Neural cell (in vitro differentiated cells): ENCODE measurements around the gene KCNAB2. TPM values are rescaled to one million over a fixed set of nuclear protein-coding genes. Genes with fewer than 3 reads are reported as not detected.

Experiments used
- H2AFZ ChIP-seq: fragments of 200-600, 300-800 bp; sonication (generic), shearing (Covaris generic); 2 replicates; pipeline ENCODE4 v1.6.0; 2014; ENCODE audit warnings: low read depth, mild to moderate bottlenecking, antibody characterized with exemption, low read length, moderate library complexity
- H3F3A ChIP-seq: fragments of 200-600 bp; shearing (Covaris generic); 2 replicates; pipeline ENCODE4 v1.6.1; 2016; ENCODE audit warnings: mild to moderate bottlenecking, moderate library complexity, mixed read lengths, antibody characterized with exemption, low read length; ENCODE audit not compliant: insufficient read depth, poor library complexity, severe bottlenecking
- H3K27ac ChIP-seq: fragments of 200-600, 300-800 bp; sonication (generic), shearing (Covaris generic); 2 replicates; pipeline ENCODE4 v1.5.1; 2014; ENCODE audit warnings: mild to moderate bottlenecking, low read length, moderate library complexity
- H3K27me3 ChIP-seq: fragments of 300-800, 200-600 bp; sonication (generic), shearing (Covaris generic); 2 replicates; pipeline ENCODE4 v1.6.0; 2014; ENCODE audit warnings: mild to moderate bottlenecking, low read depth, low read length, moderate library complexity; ENCODE audit not compliant: insufficient read depth
- H3K36me3 ChIP-seq: fragments of 300-800, 200-600 bp; sonication (generic), shearing (Covaris generic); 2 replicates; pipeline ENCODE4 v1.5.1; 2014; ENCODE audit warnings: mild to moderate bottlenecking, antibody characterized with exemption, low read length, moderate library complexity; ENCODE audit not compliant: insufficient read depth
- H3K4me2 ChIP-seq: fragments of 300-800, 200-600 bp; sonication (generic), shearing (Covaris generic); 2 replicates; pipeline ENCODE4 v1.6.0; 2014; ENCODE audit warnings: mild to moderate bottlenecking, low read length
- H3K4me3 ChIP-seq: fragments of 300-800, 200-600 bp; sonication (generic), shearing (Covaris generic); 2 replicates; pipeline ENCODE4 v1.5.1; 2014; ENCODE audit warnings: mild to moderate bottlenecking, low read length, moderate library complexity
- H3K79me2 ChIP-seq: fragments of 200-600 bp; shearing (Covaris generic); replicated peaks from 2 replicates; pipeline ENCODE4 v1.6.0; 2014; ENCODE audit warnings: mild to moderate bottlenecking, low read length, moderate library complexity; ENCODE audit not compliant: insufficient read depth
- H3K9ac ChIP-seq: fragments of 300-800, 200-600 bp; sonication (generic), shearing (Covaris generic); 2 replicates; pipeline ENCODE4 v1.6.1; 2016; ENCODE audit warnings: mild to moderate bottlenecking, low read length, mixed read lengths
- H3K9me2 ChIP-seq: fragments of 200-600 bp; shearing (Covaris generic); 2 replicates; pipeline ENCODE4 v1.6.1; 2016; ENCODE audit warnings: mild to moderate bottlenecking, low read length, mixed read lengths; ENCODE audit not compliant: insufficient read depth
- H3K9me3 ChIP-seq: fragments of 200-600, 300-800 bp; sonication (generic), shearing (Covaris generic); 2 replicates; pipeline ENCODE4 v1.6.1; 2016; ENCODE audit warnings: mild to moderate bottlenecking, mixed run types, low read length, moderate library complexity, mixed read lengths
- H4K20me1 ChIP-seq: fragments of 200-600 bp; shearing (Covaris generic); 2 replicates; pipeline ENCODE4 v1.6.1; 2016; ENCODE audit warnings: mild to moderate bottlenecking, mixed run types; ENCODE audit not compliant: insufficient read depth
- CTCF ChIP-seq: fragments of 450-650 bp; IDR thresholded peaks from 2 replicates; pipeline ENCODE4 v1.5.1; 2014; ENCODE audit warnings: antibody characterized with exemption, mild to moderate bottlenecking, moderate library complexity; ENCODE audit not compliant: poor library complexity, severe bottlenecking
- EP300 ChIP-seq: fragments of 450-650 bp; conservative IDR thresholded peaks from 2 replicates; pipeline ENCODE4 v1.6.1; 2014; ENCODE audit warnings: antibody characterized with exemption, mild to moderate bottlenecking, moderate library complexity; ENCODE audit not compliant: poor library complexity, severe bottlenecking
- EZH2 ChIP-seq: fragments of 200-600, 300-800 bp; shearing (Covaris generic), sonication (generic); IDR thresholded peaks from 2 replicates; pipeline ENCODE4 v1.6.1; 2014; ENCODE audit warnings: antibody characterized with exemption, low read length, borderline replicate concordance, mild to moderate bottlenecking; ENCODE audit not compliant: insufficient read depth, poor library complexity, severe bottlenecking
- MXI1 ChIP-seq: fragments of 450-650 bp; conservative IDR thresholded peaks from 2 replicates; pipeline ENCODE4 v1.6.1; 2014; ENCODE audit warnings: antibody characterized with exemption, mild to moderate bottlenecking; ENCODE audit not compliant: poor library complexity, severe bottlenecking
- POLR2AphosphoS5 ChIP-seq: IDR thresholded peaks from 2 replicates; pipeline ENCODE4 v1.6.1; 2012
- RAD21 ChIP-seq: fragments of 450-650 bp; conservative IDR thresholded peaks from 2 replicates; pipeline ENCODE4 v1.6.1; 2014; ENCODE audit warnings: antibody characterized with exemption, mild to moderate bottlenecking, moderate library complexity
- REST ChIP-seq: IDR thresholded peaks from 2 replicates; pipeline ENCODE4 v1.6.1; 2012; ENCODE audit warnings: borderline replicate concordance
- SMC3 ChIP-seq: fragments of 450-650 bp; conservative IDR thresholded peaks from 2 replicates; pipeline ENCODE4 v1.6.1; 2014; ENCODE audit warnings: antibody characterized with exemption, mild to moderate bottlenecking, moderate library complexity; ENCODE audit not compliant: poor library complexity
- TAF1 ChIP-seq: IDR thresholded peaks from 2 replicates; pipeline ENCODE4 v1.6.1; 2012; ENCODE audit warnings: low read depth
- polyA plus RNA-seq: library from polyadenylated mRNA; depleted of rRNA; stranded (reverse); fragments of >200 nt; gene quantifications from 2 replicates; pipeline ENCODE4 v1.2.3, GENCODE V29; 2014

KCNAB2 gene
- polyA plus RNA-seq, 1 donor from 2014 or later, result 11.7 TPM

GRCh38 chr1:6002714-6003501, 42.8 kb upstream of the KCNAB2 start:
- H2AFZ ChIP-seq, result no peak overlapping the region
- H3K27me3 ChIP-seq, result no peaks in the 10 kb centered on the region
- no peaks in the 10 kb centered on the region for H3K9me2 ChIP-seq
- no peaks in the 10 kb centered on the region for H3K36me3 ChIP-seq
- no peak overlapping the region for H3K4me2 ChIP-seq
- TF ChIP-seq POLR2AphosphoS5, result no peak
- no peak for TF ChIP-seq EZH2
- TF ChIP-seq SMC3, result no peak
- no peak for TF ChIP-seq TAF1
- no peak for TF ChIP-seq CTCF
- no peak for TF ChIP-seq RAD21
- no peak for TF ChIP-seq EP300
- TF ChIP-seq MXI1, result no peak
- no peak for TF ChIP-seq REST
- peak overlapping the region; percentile 44 for H3K9ac ChIP-seq
- H3K4me3 ChIP-seq, result no peak overlapping the region
- H3K79me2 ChIP-seq, result no peaks in the 10 kb centered on the region
- H3F3A ChIP-seq, result no peaks in the 10 kb centered on the region
- no peaks in the 10 kb centered on the region for H4K20me1 ChIP-seq
- H3K9me3 ChIP-seq, result no peaks in the 10 kb centered on the region
- H3K27ac ChIP-seq, result peak overlapping the region; percentile 89

GRCh38 chr1:6003568-6004411, 41.9 kb upstream of the KCNAB2 start:
- peak overlapping the region; percentile 89 for H3K27ac ChIP-seq
- H3K4me2 ChIP-seq, result no peak overlapping the region
- H4K20me1 ChIP-seq, result no peaks in the 10 kb centered on the region
- H3K36me3 ChIP-seq, result no peaks in the 10 kb centered on the region
- peak overlapping the region; percentile 25 for H3K4me3 ChIP-seq
- no peaks in the 10 kb centered on the region for H3F3A ChIP-seq
- H3K9me3 ChIP-seq, result no peaks in the 10 kb centered on the region
- H3K27me3 ChIP-seq, result no peaks in the 10 kb centered on the region
- H3K9ac ChIP-seq, result peak overlapping the region; percentile 44
- TF ChIP-seq MXI1, result peak; percentile 41
- TF ChIP-seq RAD21, result peak; percentile 28
- peak; percentile 25 for TF ChIP-seq POLR2AphosphoS5
- TF ChIP-seq REST, result peak; percentile 38
- peak; percentile 36 for TF ChIP-seq EP300
- TF ChIP-seq TAF1, result no peak
- peak; percentile 25 for TF ChIP-seq SMC3
- no peak for TF ChIP-seq EZH2
- H3K9me2 ChIP-seq, result no peaks in the 10 kb centered on the region
- no peak overlapping the region for H2AFZ ChIP-seq
- no peaks in the 10 kb centered on the region for H3K79me2 ChIP-seq
